ENCODE results near the gene HS6ST3. TPM values are rescaled to one million over a fixed set of nuclear protein-coding genes. Genes with fewer than 3 reads are reported as not detected.

The HS6ST3 gene
- total and polyA plus RNA-seq, 7 donors, result under 0.01 to 0.71 (median 0.33) TPM; not detected in 2

DNA sequence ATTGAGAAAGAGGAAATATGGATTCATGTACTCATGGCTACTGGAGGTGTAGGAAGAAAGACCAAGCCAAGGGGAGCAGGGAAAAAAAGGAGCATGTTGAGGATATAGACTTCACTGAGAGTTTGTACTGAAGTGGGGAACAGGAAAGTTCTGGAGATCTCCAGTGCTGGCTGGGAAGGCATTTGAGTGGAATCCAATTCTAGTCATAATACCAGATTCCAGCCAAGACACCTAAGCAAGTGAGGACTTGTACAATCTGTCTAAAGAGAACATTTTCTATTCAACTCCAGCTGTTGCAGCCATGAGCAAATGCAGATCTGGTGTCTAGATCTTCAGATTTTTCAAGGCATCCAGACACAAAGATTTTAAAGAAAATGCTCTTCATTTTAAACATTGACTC, 491.8 kb downstream of the HS6ST3 start:
- no peaks in the 10 kb centered on the region for H3K9me3 ChIP-seq
- H3K27ac ChIP-seq, result no peak overlapping the region
- no peaks in the 10 kb centered on the region for H3K27me3 ChIP-seq
- TF ChIP-seq POLR2AphosphoS5 (IDR thresholded peaks at IDR 0.05), result no peak
- no peak for TF ChIP-seq POLR2A (IDR thresholded peaks at IDR 0.05)
- TF ChIP-seq EP300 (IDR thresholded peaks at IDR 0.05), result no peak
- TF ChIP-seq, protein P1, sequence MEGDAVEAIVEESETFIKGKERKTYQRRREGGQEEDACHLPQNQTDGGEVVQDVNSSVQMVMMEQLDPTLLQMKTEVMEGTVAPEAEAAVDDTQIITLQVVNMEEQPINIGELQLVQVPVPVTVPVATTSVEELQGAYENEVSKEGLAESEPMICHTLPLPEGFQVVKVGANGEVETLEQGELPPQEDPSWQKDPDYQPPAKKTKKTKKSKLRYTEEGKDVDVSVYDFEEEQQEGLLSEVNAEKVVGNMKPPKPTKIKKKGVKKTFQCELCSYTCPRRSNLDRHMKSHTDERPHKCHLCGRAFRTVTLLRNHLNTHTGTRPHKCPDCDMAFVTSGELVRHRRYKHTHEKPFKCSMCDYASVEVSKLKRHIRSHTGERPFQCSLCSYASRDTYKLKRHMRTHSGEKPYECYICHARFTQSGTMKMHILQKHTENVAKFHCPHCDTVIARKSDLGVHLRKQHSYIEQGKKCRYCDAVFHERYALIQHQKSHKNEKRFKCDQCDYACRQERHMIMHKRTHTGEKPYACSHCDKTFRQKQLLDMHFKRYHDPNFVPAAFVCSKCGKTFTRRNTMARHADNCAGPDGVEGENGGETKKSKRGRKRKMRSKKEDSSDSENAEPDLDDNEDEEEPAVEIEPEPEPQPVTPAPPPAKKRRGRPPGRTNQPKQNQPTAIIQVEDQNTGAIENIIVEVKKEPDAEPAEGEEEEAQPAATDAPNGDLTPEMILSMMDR (IDR thresholded peaks at IDR 0.05), result no peak
- H3K4me1 ChIP-seq, result no peaks in the 10 kb centered on the region
- no peaks in the 10 kb centered on the region for H3K36me3 ChIP-seq
- DNase-seq, result no peak
- intact Hi-C loops (cut with DNase I), result no loop called here
- no peak overlapping the region for H3K4me3 ChIP-seq

GRCh38 chr13:96615252-96615651, 525.3 kb downstream of the HS6ST3 start:
- DNase-seq, result no peak
- H3K4me3 ChIP-seq, result no peak overlapping the region
- no peaks in the 10 kb centered on the region for H3K36me3 ChIP-seq
- 85 to 87% methylated on average over 1 of the region's 1 CpG for WGBS, 2 donors
- H3K9me3 ChIP-seq, result no peaks in the 10 kb centered on the region
- TF ChIP-seq POLR2AphosphoS5 (IDR thresholded peaks at IDR 0.05) (no peak), POLR2A (IDR thresholded peaks at IDR 0.05) (no peak), EP300 (IDR thresholded peaks at IDR 0.05) (no peak)
- TF ChIP-seq, protein P1 (IDR thresholded peaks at IDR 0.05), result no peak
- no peak overlapping the region for H3K27ac ChIP-seq
- no peaks in the 10 kb centered on the region for H3K4me1 ChIP-seq
- intact Hi-C loops (cut with DNase I), result no loop called here
- H3K27me3 ChIP-seq, result no peaks in the 10 kb centered on the region

- no peak for TF ChIP-seq POLR2A (IDR thresholded peaks at IDR 0.05)
- TF ChIP-seq POLR2AphosphoS5 (IDR thresholded peaks at IDR 0.05), result no peak
- TF ChIP-seq, protein P1 (IDR thresholded peaks at IDR 0.05), result no peak
- no peaks in the 10 kb centered on the region for H3K36me3 ChIP-seq
These were observed 527.6 kb downstream of the HS6ST3 start for GRCh38 chr13:96617528-96617927.

GRCh38 chr13:96621634-96622183, 531.8 kb downstream of the HS6ST3 start:
- H3K4me3 ChIP-seq, result no peak overlapping the region
- no peaks in the 10 kb centered on the region for H3K27me3 ChIP-seq
- H3K36me3 ChIP-seq, result no peaks in the 10 kb centered on the region
- no peaks in the 10 kb centered on the region for H3K9me3 ChIP-seq
- 22 to 58% methylated on average over 3 of the region's 3 CpGs for WGBS, 2 donors
- intact Hi-C loops (cut with DNase I), result no loop called here
- no peaks in the 10 kb centered on the region for H3K4me1 ChIP-seq
- TF ChIP-seq POLR2AphosphoS5 (IDR thresholded peaks at IDR 0.05) (no peak), EP300 (IDR thresholded peaks at IDR 0.05) (no peak), POLR2A (IDR thresholded peaks at IDR 0.05) (no peak)
- TF ChIP-seq, protein P1 (IDR thresholded peaks at IDR 0.05), result no peak
- no peak for DNase-seq
- no peak overlapping the region for H3K27ac ChIP-seq

More at GRCh38 chr13:96617528-96617927, 527.6 kb downstream of the HS6ST3 start:
- H3K9me3 ChIP-seq, result no peaks in the 10 kb centered on the region
- DNase-seq, result no peak
- intact Hi-C loops (cut with DNase I), result no loop called here
- H3K27me3 ChIP-seq, result no peaks in the 10 kb centered on the region
- no peak overlapping the region for H3K4me3 ChIP-seq
- no peak overlapping the region for H3K27ac ChIP-seq
- WGBS, 2 donors, result 69 to 71% methylated on average over 2 of the region's 2 CpGs
- no peaks in the 10 kb centered on the region for H3K4me1 ChIP-seq

GRCh38 chr13:96629331-96629730, 539.4 kb downstream of the HS6ST3 start:
- Histone ChIP-seq H3K36me3 (no peaks in the 10 kb centered on the region), H3K4me3 (no peak overlapping the region), H3K27ac (no peak overlapping the region), H3K27me3 (no peaks in the 10 kb centered on the region), H3K4me1 (no peaks in the 10 kb centered on the region), H3K9me3 (no peaks in the 10 kb centered on the region)
- intact Hi-C loops (cut with DNase I), result no loop called here
- no peak for DNase-seq
- TF ChIP-seq POLR2AphosphoS5 (IDR thresholded peaks at IDR 0.05), result no peak
- TF ChIP-seq POLR2A (IDR thresholded peaks at IDR 0.05), result no peak
- TF ChIP-seq, protein P1 (IDR thresholded peaks at IDR 0.05), result no peak
- no peak for TF ChIP-seq EP300 (IDR thresholded peaks at IDR 0.05)
- 87 to 89% methylated on average over 2 of the region's 2 CpGs for WGBS, 2 donors

Measured in sigmoid colon (tissue), 7 donors.